T follicular helper cell (primary cell): ENCODE measurements around the gene ZNF546.

Source experiments
- DNase-seq: peaks from one replicate; pipeline ENCODE4 v3.0.0-alpha.2; 2020; ENCODE audit warnings: low read depth

ZNF546 gene

DNA sequence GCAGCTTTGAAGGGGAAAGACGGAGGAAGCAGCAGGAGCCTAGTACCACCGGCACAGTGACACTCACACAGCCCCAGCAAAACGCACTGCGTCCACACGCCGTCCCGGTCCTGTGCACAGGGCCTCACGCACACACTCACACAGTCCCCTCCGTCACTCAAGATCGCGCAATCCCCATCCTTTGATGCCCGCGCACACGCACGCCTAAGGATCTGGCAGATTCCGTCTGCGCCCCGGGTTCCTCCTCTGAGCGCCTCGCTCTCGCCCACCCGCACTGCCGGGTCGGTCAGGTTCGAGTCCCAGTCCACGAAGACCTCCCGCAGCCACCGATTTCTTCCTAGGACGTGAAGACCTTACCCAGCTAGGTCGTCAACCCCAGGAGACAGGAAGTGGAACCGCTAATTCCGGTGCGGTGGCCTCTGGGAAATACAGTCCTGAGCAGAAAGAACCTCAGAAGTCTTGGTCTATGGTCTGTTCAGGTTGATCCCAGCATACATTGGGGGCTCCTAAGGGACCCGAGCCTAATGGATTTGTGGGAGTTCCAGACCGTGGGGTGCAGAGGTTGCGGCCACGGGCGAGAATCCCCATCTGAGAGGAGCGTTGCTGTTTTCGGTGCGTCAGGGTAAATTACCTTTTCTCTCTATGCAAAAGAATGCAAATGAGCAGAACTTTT, 59.1 kb downstream of the ZNF546 start, which contains the start of gene ZNF780B:
TSS of gene ZNF780B (minus strand) at position 400 of the 673 bp plus-strand sequence. CDS start 5,899 bp downstream, outside the sequence.
- DNase-seq = peak; percentile 53

DNA sequence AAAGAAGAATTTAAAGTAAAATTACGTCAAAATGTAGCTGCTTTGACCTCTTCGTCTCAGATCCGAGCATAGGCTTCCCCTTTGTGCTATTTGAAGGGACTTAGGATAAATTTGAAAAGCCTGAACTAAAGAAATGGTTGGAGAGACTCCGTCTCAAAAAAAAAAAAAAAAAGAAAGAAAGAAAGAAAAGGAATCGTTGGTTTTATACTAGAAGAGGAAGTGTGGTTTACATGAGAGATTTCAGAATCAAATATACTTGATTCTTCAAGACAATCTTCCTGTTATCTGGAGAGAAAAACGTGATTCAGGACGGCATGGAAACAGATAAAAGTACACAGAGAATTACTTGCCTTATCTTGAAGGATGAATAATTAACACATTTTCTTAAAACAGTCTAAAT, 59.6 kb downstream of the ZNF546 start:
- DNase-seq = no peak

DNA sequence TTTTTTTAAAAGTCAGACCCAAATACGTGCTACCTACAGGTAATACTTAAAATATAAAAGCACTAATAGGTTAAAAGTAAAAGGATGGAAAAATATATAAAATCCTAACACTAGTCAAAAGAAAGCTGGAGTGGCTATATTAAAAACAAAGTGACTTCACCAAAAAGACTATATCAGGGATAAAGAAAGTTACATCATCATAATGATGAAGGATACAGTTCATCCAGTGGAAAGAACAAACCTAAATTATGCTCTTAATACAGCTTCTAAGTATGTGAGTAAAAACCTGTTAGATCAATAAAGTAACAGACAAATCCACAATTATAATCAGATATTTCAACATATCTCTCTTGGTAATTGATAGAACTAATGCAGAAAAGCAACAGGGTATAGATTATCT, 60.3 kb downstream of the ZNF546 start:
- DNase-seq = no peak

DNA sequence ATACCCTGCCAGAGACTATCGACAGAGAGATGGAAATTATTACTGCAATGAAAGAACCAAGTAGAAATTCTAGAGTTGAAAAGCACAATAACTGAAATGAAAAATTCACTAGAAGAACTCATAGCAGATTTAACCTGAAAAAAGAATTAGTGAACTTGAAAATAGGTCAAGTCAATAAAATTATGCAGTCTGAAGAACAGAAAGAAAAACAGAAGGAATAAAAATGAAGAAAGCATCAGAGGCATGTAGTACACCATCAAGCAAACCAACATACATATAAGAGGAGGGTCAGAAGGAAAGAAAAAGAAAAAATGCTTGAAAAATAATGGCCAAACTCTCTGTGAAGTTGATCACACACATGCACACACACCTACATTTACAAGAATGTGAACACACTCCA, 62.8 kb downstream of the ZNF546 start:
- DNase-seq = no peak

DNA sequence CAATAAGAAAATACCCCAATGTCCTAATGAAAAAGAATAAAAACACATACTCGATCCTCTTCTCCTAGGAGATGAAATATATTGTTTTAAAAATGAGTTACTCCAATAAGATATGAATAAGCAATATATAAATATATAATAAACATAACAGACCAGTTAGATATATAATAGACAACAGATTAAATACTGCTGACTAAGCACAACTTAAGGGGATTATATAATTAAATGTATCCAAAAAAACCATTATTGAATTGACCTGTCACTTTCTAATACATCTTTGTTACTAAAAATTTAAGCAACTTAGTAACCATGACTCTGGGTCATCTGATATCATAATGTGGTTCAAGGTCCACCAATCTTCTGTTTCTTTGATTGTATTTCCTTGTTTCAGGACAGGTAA, 73.2 kb downstream of the ZNF546 start:
- no peak for DNase-seq
